HG03135 (cell line): ENCODE data around the gene TP53AIP1.

Experiments used
- ATAC-seq: cut with Tn5 transposase; IDR thresholded peaks from one replicate; pipeline ENCODE4 v1.9.1; 2021; ENCODE audit warnings: mild to moderate bottlenecking, moderate library complexity; ENCODE audit not compliant: unreplicated experiment

Gene TP53AIP1

GRCh38 chr11:128943428-128943976 is 831 bp upstream of the TP53AIP1 start:
- ATAC-seq, result no peak

GRCh38 chr11:128942272-128942612 is 429 bp downstream of the TP53AIP1 start:
- ATAC-seq, result no peak

- ATAC-seq, result no peak
These were observed 949 bp downstream of the TP53AIP1 start for GRCh38 chr11:128941573-128942271.

- ATAC-seq, result no peak
These were observed 1.6 kb downstream of the TP53AIP1 start for GRCh38 chr11:128941110-128941509.

GRCh38 chr11:128940603-128941002 is 2.1 kb downstream of the TP53AIP1 start:
- ATAC-seq, result no peak

- no peak for ATAC-seq
These were observed 2.5 kb downstream of the TP53AIP1 start for GRCh38 chr11:128940156-128940555.

- ATAC-seq, result no peak
These were observed 3.1 kb downstream of the TP53AIP1 start for GRCh38 chr11:128939591-128939990.

GRCh38 chr11:128938156-128938885 is 4.3 kb downstream of the TP53AIP1 start:
- no peak for ATAC-seq

- ATAC-seq, result no peak
These were observed 5.2 kb downstream of the TP53AIP1 start for GRCh38 chr11:128937480-128937879.

GRCh38 chr11:128936606-128937251 is 5.9 kb downstream of the TP53AIP1 start:
- no peak for ATAC-seq

- no peak for ATAC-seq
These were observed 7.7 kb downstream of the TP53AIP1 start for GRCh38 chr11:128934926-128935325.

- no peak for ATAC-seq
These were observed 8.3 kb downstream of the TP53AIP1 start for GRCh38 chr11:128934351-128934750.

GRCh38 chr11:128933481-128934178 is 9.0 kb downstream of the TP53AIP1 start:
- no peak for ATAC-seq

- ATAC-seq, result no peak
These were observed 11.0 kb downstream of the TP53AIP1 start for GRCh38 chr11:128931668-128932067.

- no peak for ATAC-seq
These were observed 11.6 kb downstream of the TP53AIP1 start for GRCh38 chr11:128931066-128931465.

GRCh38 chr11:128929991-128930390 is 12.7 kb downstream of the TP53AIP1 start:
- ATAC-seq, result no peak

GRCh38 chr11:128929468-128929867 is 13.2 kb downstream of the TP53AIP1 start:
- no peak for ATAC-seq

- peak; percentile 98 for ATAC-seq
These were observed 14.3 kb downstream of the TP53AIP1 start for GRCh38 chr11:128928400-128928799.

- no peak for ATAC-seq
These were observed 14.9 kb downstream of the TP53AIP1 start for GRCh38 chr11:128927683-128928336.

- ATAC-seq, result no peak
These were observed 15.6 kb downstream of the TP53AIP1 start for GRCh38 chr11:128927108-128927461.
